HG03432 (cell line): ENCODE data around the gene SLC38A2.
"Not testable (repeated sequence)": the region's sequence is repeated elsewhere in the genome, so short reads cannot be mapped to it uniquely, and the experiment has no call there.

ENCODE experiments used
- ATAC-seq: cut with Tn5 transposase; IDR thresholded peaks from one replicate; pipeline ENCODE4 v1.9.1; 2021; ENCODE audit warnings: mild to moderate bottlenecking, moderate library complexity; ENCODE audit not compliant: unreplicated experiment

The SLC38A2 gene

DNA sequence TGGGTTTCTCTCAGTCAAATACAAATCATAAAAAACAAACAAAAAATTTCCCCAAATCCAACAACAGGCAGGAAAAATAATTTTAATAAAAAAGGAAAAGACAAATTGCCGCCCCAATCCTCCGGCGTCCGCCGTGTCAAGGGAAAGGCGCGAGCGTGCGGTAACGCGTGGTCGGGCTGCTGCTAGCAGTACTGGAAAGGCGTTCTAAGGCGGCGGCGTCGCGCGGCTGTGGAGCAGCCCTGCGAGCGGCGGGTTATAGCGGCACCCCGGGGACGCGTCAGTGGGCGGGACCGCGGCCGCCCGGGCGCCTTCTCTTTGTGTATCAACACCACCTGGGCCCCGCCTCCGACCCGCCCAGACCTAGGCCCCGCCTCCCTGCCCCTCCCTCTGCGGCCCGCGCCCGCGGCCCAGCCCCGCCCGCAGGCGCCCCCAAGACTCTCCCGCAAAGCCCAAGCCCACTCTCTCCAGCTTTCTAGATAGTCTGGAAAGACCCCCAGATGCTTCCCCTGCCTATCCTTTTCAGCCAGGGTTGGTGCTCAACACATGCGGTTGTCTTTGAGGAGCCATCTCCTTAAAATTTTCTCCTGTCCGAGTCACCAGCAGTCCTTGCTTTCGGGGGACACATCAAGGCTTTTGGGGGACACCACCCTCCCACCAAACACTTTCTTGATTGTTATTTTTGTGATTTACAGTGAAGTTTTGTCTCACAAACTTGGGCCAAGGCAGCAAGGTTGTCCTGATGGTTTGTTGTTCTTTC is at the start of gene SLC38A2:
TSS of gene SLC38A2 (minus strand) at position 230 of the 757 bp plus-strand sequence. CDS start 1,480 bp downstream, outside the sequence.
- peak; percentile 86 for ATAC-seq

DNA sequence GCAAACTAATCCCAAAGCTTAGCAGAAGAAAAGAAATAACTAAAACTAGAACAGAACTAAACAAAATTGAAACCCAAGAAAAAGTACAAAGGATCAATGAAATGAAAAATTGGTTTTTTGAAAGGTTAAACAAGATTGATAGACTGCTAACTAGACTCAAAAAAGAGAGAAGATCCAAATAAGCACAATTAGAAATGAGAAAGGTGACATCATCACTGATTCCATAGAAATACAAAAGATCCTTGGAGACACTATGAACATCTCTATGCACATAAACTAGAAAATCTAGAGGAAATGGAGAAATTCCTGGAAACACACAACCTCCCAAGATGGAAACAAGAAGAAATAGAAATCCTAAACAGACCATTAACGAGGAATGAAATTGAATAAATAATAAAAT is 47.1 kb upstream of the SLC38A2 start:
- ATAC-seq = no peak

DNA sequence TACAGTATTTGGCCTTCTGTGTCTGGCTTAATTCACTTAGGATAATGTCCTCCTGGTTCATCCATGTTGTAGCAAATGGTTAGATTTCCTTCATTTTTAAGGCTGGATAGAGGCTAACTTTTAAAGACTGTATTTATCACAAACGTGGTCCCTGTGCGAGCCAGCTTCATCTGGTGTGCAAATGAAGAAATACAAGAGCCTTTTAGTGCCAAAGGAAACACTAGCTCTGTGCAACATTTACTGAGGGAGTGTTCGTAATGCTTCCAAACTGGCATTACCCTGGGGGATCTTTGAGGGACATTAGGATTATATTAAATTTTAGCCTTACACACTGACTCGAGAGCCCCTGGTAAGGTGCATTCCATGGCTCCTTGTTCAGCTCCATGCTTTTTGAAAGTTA is 43.0 kb upstream of the SLC38A2 start:
- ATAC-seq = no peak

DNA sequence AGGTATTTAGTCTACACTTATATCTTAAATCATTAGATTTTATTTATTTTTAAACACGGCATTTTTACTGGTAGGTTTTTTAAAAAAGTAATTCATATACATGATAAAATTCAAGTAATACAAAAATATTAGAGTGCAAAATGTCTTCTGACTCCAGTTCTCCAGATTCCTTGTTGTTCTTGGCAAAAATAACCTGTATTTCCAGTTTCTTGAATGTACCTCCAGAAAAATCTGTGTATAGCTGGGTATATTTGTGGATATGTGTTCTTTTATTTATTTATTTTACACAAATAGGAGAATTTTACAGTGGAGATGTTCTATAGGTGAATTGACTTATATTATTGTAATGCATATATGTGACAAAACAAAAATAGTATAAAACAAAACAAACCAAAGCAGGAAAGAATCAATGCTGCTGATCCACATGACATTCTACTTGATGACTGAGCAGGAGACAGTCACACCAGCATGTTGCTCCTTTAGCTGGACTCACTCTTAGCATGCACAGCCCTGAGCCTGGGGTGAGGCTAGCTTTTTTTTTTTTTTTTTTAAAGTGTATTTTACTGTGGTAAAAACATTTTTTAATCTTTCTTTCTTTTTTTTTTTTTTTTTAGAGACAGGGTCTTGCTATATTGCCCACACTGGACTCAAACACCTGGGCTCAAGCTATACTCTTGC is 42.2 kb upstream of the SLC38A2 start:
- ATAC-seq = no peak

DNA sequence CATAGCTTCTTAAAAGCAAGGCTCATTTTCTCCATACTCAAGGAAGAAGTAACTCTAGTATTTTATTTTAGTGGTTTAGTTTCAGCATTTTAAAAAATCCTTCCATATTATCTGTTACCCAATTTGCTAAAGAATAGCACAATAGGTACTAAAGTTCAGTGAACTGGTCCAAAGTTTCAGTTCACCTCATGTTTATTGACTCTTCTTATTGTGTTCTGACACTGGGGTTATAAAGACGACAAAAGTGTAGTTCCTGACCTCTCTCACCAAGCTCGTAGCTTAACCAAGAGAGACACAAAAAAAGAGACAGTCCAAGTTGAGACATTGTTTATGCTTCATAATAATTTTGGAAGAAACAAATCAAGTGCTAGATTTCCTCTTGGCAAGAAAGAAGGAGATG is 40.8 kb upstream of the SLC38A2 start:
- ATAC-seq = no peak

DNA sequence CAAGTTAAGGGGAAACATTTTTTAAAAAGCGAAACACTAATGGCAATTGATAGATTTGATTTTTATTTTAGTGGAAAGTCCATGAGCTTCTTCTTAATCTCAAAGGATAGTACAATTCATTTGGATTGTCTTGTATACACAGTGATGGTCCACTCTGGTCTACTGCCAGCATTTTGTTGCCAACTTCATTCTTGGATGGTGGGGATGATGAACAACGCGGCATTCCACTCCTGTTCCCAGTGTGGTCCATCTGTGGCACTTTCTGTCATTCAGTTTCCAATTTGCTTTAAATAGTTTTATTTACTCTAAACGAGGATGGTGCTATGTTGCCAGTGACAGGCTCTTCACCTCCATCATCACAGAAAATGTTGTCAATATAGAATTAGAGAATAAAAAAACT is 40.3 kb upstream of the SLC38A2 start:
- no peak for ATAC-seq

DNA sequence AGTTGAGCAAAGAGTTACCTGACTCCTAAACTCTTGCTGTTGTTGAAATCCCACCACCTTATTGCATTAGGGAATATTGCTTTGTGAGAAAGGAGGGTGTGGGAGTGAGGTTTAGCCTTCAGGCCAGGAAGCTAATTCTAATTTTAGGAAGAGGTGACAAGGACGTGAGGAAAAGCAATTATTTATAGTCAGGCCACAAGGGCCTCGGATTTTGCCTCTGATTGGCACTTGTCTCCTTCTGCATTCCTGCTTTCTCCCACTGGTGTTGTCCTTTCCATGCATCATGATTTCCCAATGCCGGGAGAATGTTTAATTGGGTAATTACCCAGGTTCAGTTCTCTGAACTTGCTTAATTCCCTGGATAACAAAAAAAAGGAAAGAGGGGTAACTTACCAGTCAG is 37.9 kb upstream of the SLC38A2 start:
- ATAC-seq = no peak

DNA sequence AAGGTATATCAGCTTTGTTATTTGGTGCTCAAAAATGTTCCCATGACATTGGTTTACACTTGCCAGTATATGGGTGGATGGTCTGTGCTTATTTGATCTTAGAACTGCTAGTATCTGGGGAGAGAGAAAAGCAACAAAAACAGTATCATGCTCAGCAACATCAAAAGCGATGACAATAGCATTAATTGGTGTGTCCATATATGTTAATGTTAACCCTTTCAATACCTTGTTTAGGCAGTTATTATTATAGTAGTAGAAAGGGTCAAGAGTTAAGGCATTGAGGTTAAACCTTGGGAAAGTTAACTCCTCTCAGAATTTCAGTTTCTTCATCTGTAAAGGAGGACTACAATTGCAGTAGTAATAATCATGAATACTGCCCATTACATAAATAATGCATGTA is 37.4 kb upstream of the SLC38A2 start:
- no peak for ATAC-seq

DNA sequence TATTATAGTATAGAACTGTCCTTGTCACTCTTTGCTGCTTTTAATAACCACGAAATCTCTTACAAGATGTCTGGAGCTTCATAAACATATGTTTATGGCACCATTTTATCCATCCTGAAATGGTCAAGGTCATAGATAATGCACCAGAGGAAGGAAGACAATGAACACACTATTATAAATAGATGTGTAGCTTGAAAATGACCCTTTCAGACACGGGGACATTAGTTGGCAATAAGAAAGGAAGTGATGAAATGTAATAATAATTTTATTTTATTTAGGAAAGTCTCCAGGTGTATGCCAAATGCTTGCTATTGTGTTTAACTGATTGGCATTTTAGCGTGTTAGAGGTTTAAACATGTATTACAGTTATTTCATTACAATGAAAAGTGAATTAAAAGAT is 36.8 kb upstream of the SLC38A2 start:
- ATAC-seq = no peak

DNA sequence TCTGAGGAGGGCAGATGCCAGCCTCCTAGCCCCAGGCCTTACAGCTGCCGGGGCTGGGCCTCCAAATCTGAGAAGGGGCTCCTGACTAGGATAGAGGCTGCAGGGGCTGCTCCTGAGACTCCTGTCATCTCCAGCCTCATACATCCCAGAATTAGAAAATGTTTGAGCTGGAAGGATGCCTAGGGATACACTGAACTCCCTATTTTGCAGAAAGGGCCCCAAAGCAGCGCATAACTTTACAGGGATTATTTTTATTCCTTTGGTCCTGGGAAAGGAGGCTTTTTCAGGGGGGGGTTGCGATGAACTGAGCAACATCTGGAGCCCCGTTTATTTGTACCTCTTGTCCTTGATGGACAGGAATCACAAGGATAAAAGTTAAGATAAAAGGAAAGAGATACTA is 35.9 kb upstream of the SLC38A2 start:
- no peak for ATAC-seq

DNA sequence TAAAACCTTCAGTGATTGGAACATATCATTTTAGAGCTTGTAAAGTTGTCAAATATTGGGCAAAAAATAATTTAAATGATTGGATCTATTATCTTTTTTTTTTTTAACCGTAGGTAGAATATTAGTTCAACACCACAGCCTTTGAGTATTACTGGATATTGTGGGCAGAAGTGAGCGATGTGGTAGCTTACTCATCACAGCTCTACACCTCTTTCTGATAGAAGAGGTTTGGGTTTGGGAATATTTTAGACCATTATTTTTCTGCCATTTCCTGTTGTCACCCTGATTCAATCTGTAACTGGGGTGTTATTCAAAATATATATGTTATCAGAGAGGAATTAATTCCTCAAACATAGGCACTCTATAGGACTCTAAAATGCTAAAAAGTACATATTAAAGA is 34.8 kb upstream of the SLC38A2 start:
- no peak for ATAC-seq

DNA sequence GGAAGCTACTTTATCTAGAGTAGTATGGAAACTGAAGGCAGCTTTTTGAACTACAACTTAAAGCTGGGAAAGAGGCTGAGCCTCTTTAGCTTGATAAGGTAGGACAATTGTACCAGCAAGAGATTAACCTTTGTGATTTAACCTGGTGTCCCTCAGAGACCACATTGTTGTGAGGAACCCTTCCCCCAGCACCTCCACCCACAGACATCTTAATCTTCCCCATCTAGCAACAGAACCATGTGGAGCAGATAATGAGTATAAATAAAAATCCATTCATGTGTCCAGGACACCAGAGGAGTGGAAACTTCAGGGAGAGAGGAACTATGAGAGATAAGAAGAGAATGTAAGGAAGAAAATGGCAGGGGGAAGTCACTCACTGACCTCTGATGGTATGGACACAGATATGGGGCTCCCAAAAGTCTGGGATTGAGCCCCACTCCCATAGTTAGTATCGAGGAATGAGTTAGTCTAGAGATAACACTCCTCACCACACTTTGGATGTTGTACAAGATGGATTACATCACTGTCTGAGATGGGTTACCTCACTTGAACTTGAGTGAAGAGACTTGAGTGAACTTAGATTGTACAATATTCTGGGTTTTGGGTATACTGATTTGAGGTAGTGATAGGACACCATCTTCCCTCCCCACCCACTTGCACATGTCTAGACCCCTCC is 33.9 kb upstream of the SLC38A2 start:
- no peak for ATAC-seq

DNA sequence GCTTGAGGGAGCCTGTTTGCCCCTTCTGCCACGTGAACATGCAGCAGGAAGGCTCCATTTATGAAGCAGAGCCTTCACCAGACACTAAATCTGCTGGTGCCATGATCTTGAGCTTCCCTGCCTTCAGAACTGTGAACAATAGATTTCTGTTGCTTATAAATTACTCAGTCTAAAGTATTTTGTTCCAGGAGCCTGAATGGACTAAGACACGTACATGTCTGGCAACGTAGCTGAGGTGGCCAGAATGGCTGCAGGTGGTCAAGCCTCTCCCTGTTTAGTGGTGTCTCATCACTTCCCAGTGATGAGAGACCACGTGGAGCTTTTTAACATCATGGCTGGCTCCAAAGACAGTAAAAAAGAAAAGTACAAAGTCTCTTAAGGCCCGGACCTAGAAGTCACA is 32.2 kb upstream of the SLC38A2 start:
- no peak for ATAC-seq

DNA sequence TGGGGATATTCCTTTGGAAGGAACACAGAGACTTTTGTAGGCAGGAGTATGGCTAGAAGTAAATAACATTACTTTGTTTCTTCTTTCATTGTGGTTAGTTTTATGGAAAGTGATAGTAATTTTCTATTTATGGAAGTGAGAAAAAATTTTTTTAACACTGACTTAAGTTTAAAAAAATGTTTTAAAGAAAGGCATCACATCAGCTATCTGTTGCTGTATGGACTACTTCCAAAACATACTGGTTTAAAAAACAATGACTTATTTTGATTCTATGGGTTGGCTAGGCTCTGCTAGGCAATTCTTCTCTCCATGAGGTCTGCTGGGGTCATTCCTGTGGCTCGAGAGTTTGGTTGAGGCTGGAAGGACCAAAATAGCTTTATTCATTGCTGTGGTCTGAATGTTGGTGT is 31.7 kb upstream of the SLC38A2 start:
- no peak for ATAC-seq

DNA sequence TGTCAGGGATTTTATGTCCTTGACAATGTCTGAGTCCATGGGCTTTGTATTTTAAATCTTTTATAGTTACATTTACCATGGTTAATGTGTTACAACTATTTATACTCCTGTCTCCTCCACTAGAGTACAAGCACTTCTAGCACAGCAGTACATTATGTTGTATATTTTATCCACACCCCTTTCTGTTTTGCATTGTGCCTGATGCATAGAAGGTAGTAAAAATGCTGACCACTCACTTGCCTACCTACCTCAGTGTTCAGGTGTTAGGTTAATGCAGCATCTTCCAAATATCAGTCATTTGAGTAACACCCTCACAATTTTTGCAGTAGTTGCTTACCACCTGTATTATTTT is 31.1 kb upstream of the SLC38A2 start:
- peak; percentile 32 for ATAC-seq

DNA sequence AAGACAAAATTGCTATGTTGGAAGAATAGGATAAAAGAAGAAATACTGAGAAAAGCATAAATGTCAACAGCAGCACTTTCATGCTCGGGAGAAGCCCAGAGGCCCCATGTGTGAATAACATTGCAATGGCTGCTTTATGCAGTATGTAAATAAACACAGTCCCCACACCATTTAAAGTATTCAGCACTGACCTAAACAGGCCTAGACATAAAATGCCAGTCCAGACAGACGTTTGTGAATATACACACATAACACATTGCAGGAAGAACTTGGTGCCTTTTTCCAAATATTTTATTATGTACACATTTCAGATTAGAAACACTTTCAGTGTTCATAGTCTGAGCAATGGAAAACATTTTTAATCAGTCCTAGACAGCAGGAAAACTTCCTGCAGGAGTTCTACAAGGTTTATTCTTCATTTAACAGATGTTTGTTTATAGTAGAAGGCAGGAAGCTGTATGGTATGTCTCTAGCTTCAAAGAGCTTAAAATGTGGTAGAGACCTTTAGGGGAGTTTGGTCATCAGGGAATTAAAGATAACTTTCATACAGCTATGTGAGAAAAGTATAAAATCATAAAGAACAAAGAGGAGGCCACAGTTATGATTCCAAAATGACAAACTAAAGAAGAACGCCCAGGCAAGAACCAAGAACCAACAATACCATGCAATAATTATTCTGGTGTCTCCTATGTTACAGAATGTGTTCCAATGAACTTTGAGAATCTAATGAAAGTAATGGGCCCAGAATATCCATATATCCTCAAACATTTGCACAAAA is 30.6 kb upstream of the SLC38A2 start:
- no peak for ATAC-seq

DNA sequence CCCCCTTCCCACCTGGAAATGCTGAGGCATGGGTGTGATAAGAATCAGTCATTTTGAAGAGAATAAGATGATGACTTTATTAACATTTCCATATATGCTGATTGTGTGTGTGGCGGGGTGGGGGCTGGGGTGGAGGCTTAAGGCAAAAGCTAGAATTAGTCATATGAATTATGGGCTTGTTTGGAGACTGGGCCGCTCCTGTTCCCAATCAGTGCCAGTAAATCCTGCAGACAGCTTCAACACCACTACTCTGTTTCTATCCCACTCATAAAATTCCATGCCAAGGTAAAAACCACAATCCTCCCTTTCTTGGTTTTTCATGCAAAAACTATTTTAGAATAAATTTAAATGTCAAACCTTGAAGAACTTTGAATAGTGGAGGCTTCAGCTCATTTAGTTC is 29.9 kb upstream of the SLC38A2 start:
- no peak for ATAC-seq

DNA sequence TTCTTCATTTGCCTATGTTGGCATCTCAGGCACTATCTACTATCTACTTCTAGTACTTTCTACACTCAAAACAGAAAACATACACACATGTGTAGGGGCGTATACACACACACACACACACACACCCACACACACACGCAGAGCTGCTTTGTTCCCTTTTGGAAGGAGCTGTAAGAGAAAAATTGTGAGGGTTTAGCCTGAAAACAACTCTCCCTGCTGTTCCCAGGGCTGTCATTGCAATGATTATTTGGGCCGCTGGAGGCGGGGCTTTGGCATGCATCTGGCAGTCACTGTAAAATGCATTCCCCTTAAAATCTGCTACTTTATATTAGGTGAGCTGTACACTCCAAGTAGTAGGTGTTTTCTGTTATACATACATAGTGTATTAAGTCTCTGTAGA is 29.1 kb upstream of the SLC38A2 start:
- ATAC-seq = no peak

DNA sequence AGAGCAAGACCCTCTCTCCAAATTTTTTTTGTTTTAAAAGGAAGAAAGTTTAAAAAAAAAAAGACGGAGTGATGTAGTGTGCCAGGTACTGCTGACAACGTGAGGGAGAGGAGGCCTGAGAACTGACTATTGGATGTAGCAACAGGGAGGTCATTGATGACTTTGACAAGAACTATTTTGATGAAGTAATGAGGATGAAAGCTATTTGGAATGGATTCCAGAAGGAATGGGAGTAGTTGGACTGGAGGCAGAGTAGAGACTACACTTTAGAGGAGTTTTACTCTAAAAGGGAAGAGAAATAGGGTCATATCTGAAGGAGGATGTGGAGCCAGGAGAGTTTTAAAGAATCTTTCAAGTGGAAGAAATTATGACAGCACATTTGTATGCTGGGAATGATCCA is 27.8 kb upstream of the SLC38A2 start:
- no peak for ATAC-seq

DNA sequence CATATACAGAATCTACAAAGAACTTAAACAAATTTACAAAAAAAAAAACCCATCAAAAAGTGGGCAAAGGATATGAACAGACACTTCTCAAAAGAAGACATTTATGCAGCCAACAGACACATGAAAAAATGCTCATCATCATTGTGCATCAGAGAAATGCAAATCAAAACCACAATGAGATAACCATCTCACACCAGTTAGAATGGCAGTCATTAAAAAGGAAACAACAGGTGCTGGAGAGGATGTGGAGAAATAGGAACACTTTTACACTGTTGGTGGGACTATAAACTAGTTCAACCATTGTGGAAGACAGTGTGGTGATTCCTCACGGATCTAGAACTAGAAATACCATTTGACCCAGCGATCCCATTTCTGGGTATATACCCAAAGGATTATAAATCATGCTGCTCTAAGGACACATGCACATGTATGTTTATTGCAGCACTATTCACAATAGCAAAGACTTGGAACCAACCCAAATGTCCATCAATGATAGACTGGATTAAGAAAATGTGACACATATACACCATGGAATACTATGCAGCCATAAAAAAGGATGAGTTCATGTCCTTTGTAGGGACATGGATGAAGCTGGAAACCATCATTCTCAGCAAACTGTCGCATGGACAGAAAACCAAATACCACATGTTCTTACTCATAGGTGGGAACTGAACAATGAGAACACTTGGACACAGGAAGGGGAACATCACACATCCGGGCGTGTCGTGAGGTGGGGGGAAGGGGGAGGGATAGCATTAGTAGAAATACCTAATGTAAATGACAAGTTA is 27.1 kb upstream of the SLC38A2 start:
- ATAC-seq = not testable (repeated sequence)

DNA sequence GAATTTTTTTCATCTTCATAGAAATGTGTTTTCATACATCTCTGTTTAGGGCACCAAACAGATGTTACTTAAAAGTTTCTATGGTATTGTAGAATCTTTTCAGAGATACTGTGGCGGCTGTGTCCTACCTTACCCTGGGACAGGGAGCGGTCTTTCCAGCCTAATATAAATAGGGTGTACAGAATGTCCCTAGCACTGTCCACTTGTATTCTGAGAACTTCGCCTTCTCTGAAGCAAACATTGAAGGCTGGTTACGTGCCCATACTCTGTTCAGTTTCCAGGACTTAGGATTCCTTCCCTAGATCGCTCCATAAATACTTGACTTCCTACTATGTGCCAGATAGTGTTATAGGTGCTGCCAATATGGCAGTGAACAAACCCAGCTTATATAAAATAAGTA is 24.3 kb upstream of the SLC38A2 start:
- no peak for ATAC-seq
